ENCODE results near the gene CHST15. TPM values are rescaled to one million over a fixed set of nuclear protein-coding genes. Genes with fewer than 3 reads are reported as not detected.

CHST15 gene
- total RNA-seq, 1 donor: 16.4 TPM

GRCh38 chr10:124110882-124111281, 17.5 kb upstream of the CHST15 start:
- no peak for DNase-seq (ENCODE audit: low read depth)
- no peak overlapping the region for H3K4me3 ChIP-seq (ENCODE audit: low read depth, low read length)
- no peak for TF ChIP-seq CTCF (IDR thresholded peaks at IDR 0.05; ENCODE audit: insufficient read depth, low read depth, low read length)

GRCh38 chr10:124109261-124109660, 15.9 kb upstream of the CHST15 start:
- TF ChIP-seq CTCF (IDR thresholded peaks at IDR 0.05; ENCODE audit: insufficient read depth, low read depth, low read length): no peak
- DNase-seq (ENCODE audit: low read depth): no peak
- no peak overlapping the region for H3K4me3 ChIP-seq (ENCODE audit: low read depth, low read length)

DNA sequence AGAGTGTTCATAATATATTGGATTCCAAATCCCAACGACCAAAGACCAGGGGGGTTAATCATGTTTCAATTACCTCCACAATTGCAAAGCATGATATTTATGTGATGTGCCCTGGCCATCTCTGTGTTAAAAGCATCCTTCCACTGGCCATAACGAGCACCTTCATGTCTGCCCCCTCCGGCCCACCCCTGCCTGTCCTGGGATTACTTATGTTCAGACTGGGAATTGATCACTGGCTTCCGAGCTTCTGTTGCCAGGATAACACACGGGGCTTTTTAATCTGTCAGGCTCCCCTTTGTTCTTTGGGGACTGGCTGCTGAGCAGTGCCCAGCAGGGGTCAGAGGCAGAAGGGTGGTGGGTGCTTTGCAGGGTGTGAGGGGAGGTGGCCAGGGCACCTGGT, 13.7 kb upstream of the CHST15 start:
- no peak for TF ChIP-seq CTCF (IDR thresholded peaks at IDR 0.05; ENCODE audit: insufficient read depth, low read depth, low read length)
- H3K4me3 ChIP-seq (ENCODE audit: low read depth, low read length): no peak overlapping the region
- DNase-seq (ENCODE audit: low read depth): no peak

DNA sequence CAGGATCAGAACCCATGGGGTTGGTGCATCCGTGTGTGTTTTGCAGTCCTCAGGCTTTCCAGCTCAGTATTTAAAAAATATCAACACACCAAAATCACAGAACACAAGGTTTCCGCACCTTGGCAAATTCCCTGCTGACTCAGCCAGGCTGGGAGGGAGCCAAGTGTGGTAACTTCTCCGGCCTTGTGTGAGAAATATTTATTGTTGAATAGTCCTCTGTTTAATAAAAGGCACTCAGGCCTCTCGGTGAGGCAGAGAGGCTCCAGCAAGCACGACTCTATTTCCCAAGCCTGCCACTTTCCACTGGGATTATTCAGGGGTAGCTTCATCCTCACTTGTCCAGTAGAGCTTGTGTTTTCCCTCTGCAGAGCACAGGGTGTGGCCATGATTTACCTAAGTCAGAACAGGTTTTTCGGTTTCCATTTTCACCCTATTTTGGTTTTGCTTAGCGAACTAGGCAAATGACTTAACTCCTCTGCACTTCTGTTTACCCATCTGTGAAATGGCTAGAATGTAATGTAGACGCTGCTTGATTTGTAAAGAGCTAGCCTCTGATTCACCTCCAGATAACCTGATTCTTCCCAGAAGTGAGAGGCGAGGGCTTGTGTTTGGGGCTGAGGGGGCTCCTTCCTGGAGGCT, 13.0 kb upstream of the CHST15 start:
- no peak overlapping the region for H3K4me3 ChIP-seq (ENCODE audit: low read depth, low read length)
- TF ChIP-seq CTCF (IDR thresholded peaks at IDR 0.05; ENCODE audit: insufficient read depth, low read depth, low read length): no peak

DNA sequence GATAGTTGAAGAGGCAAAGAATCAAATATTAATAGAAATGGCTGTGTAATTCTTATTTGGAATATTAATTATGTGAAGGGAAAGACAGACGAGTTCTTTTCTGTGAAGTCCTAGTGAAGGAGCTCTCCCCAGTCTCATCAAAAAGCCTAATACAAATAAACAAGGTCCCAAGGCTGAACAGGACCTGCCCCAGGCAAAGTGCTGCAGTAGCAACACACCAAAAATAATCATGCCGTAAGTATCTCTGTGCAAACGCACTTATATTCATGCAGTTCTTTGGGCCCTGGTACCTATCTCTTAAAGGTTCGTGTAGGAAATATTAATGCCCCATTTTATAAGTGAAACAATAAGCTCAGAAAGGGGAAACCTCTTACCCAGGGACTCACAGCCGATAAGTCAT, 12.2 kb upstream of the CHST15 start:
- H3K4me3 ChIP-seq (ENCODE audit: low read depth, low read length): no peak overlapping the region
- peak; percentile 49 for DNase-seq (ENCODE audit: low read depth)
- no peak for TF ChIP-seq CTCF (IDR thresholded peaks at IDR 0.05; ENCODE audit: insufficient read depth, low read depth, low read length)

More for the DNA sequence above, 13.0 kb upstream of the CHST15 start:
- peak; percentile 86 for DNase-seq (ENCODE audit: low read depth)

- DNase-seq (ENCODE audit: low read depth): no peak
- no peak overlapping the region for H3K4me3 ChIP-seq (ENCODE audit: low read depth, low read length)
- TF ChIP-seq CTCF (IDR thresholded peaks at IDR 0.05; ENCODE audit: insufficient read depth, low read depth, low read length): no peak
These were observed 11.6 kb upstream of the CHST15 start for GRCh38 chr10:124105045-124105444.
